SK-N-SH (cell line): ENCODE measurements around the gene OR2A14. TPM values are rescaled to one million over a fixed set of nuclear protein-coding genes. Genes with fewer than 3 reads are reported as not detected.

Experiments
- CTCF ChIA-PET: fragments of 300-600, 350-600 bp; formaldehyde crosslinking; extraction: SDS; loops from one replicate; lab custom pipeline; 2021; lab: Yijun Ruan, JAX
- POLR2A ChIA-PET: fragments of 350-600 bp; sonication (Branson Sonifier 250); formaldehyde crosslinking; extraction: SDS; loops from one replicate; lab custom pipeline; 2020; ENCODE audit warnings: antibody characterized with exemption, inconsistent platforms; lab: Yijun Ruan, JAX
- DNase-seq: peaks from one replicate; pipeline ENCODE4 v3.0.0; 2012
- H2AFZ ChIP-seq: fragments of 200-600 bp; sonication (generic); 2 replicates; pipeline ENCODE4 v1.8.1; 2016; ENCODE audit warnings: antibody characterized with exemption, mild to moderate bottlenecking, low read depth
- H3F3A ChIP-seq: fragments of 200-600 bp; sonication (generic); replicated peaks from 2 replicates; pipeline ENCODE3; 2016; ENCODE audit warnings: antibody characterized with exemption, mild to moderate bottlenecking; ENCODE audit not compliant: insufficient read depth
- H3K27ac ChIP-seq, 2 experiments: fragments of 200-500 bp in 1 of 2; fragments of 200-600 bp in 1 of 2; sonication (Bioruptor generic) in 1 of 2; sonication (generic), shearing (Covaris generic) in 1 of 2; 2 replicates each; pipeline versions ENCODE4 v1.5.1 to v1.6.1; 2014 to 2016; ENCODE audit warnings: low read depth in 2 of 2, inconsistent platforms in 1 of 2, low read length in 1 of 2, mild to moderate bottlenecking in 1 of 2, mixed read lengths in 1 of 2
- H3K27me3 ChIP-seq: fragments of 200-600 bp; sonication (generic), shearing (Covaris generic); 2 replicates; pipeline ENCODE4 v1.6.1; 2016; ENCODE audit warnings: mixed run types; ENCODE audit not compliant: insufficient read depth
- H3K36me3 ChIP-seq, 2 experiments: fragments of 200-500 bp in 1 of 2; fragments of 200-600 bp in 1 of 2; sonication (Bioruptor generic) in 1 of 2; sonication (generic) in 1 of 2; replicated peaks in 1 of 2; 2 replicates each; pipeline versions ENCODE3 to v1.5.1; 2014 to 2016; ENCODE audit warnings: low read length in 1 of 2, mild to moderate bottlenecking in 1 of 2; ENCODE audit not compliant: insufficient read depth in 2 of 2, control insufficient read depth in 1 of 2
- H3K4me1 ChIP-seq, 2 experiments: fragments of 200-500 bp in 1 of 2; fragments of 200-600 bp in 1 of 2; sonication (Bioruptor generic) in 1 of 2; sonication (generic), shearing (Covaris generic) in 1 of 2; 2 replicates each; pipeline versions ENCODE4 v1.5.1 to v1.6.1; 2014 to 2016; ENCODE audit warnings: low read depth in 1 of 2, low read length in 1 of 2, mixed run types in 1 of 2; ENCODE audit not compliant: insufficient read depth in 2 of 2, control insufficient read depth in 1 of 2
- H3K4me2 ChIP-seq: fragments of 200-600 bp; sonication (generic), shearing (Covaris generic); 2 replicates; pipeline ENCODE4 v1.6.1; 2017; ENCODE audit warnings: mixed run types
- H3K4me3 ChIP-seq, 2 experiments: fragments of 200-500 bp in 1 of 2; fragments of 200-600 bp in 1 of 2; sonication (Bioruptor generic) in 1 of 2; sonication (generic), shearing (Covaris generic) in 1 of 2; 2 replicates each; pipeline versions ENCODE4 v1.5.1 to v1.8.1; 2014 to 2016; ENCODE audit warnings: low read depth in 2 of 2, inconsistent platforms in 1 of 2, low read length in 1 of 2, mild to moderate bottlenecking in 1 of 2, mixed read lengths in 1 of 2, moderate library complexity in 1 of 2
- H3K79me2 ChIP-seq: fragments of 200-600 bp; sonication (generic); 2 replicates; pipeline ENCODE4 v1.8.1; 2017; ENCODE audit warnings: mild to moderate bottlenecking; ENCODE audit not compliant: insufficient read depth
- H3K9ac ChIP-seq: fragments of 200-600 bp; sonication (generic); 2 replicates; pipeline ENCODE4 v1.6.1; 2017; ENCODE audit warnings: mixed run types
- H3K9me2 ChIP-seq: fragments of 200-600 bp; sonication (generic); 2 replicates; pipeline ENCODE4 v1.6.1; 2017; ENCODE audit warnings: mixed run types
- H3K9me3 ChIP-seq: fragments of 200-600 bp; sonication (generic); 2 replicates; pipeline ENCODE4 v1.6.1; 2017; ENCODE audit warnings: mixed run types, mild to moderate bottlenecking, moderate library complexity
- H4K20me1 ChIP-seq: fragments of 200-600 bp; sonication (generic); 2 replicates; pipeline ENCODE4 v1.6.1; 2017; ENCODE audit warnings: mild to moderate bottlenecking, mixed run types; ENCODE audit not compliant: insufficient read depth
- CHD2 ChIP-seq: fragments of 150-350 bp; IDR thresholded peaks from 2 replicates; pipeline ENCODE4 v1.6.1; 2018; ENCODE audit warnings: low read length; ENCODE audit not compliant: partially characterized antibody
- EP300 ChIP-seq, 2 experiments: IDR thresholded peaks; 2 replicates each; pipeline versions ENCODE4 v1.4.0 to v1.6.1; 2012; ENCODE audit warnings: borderline replicate concordance in 1 of 2, low read depth in 1 of 2, low read length in 1 of 2
- GATA2 ChIP-seq: sonication (generic); formaldehyde crosslinking; IDR thresholded peaks from 2 replicates; pipeline ENCODE4 v1.5.0; 2020; ENCODE audit warnings: mild to moderate bottlenecking, missing genetic modification reagents
- MEF2A ChIP-seq: IDR thresholded peaks from 2 replicates; pipeline ENCODE4 v1.4.0; 2012; ENCODE audit warnings: low read depth, borderline replicate concordance
- MXI1 ChIP-seq: IDR thresholded peaks from 2 replicates; pipeline ENCODE4 v1.6.1; 2012; ENCODE audit warnings: mild to moderate bottlenecking, low read depth, low read length, improper control_type of control experiment
- NFIC ChIP-seq: IDR thresholded peaks from 2 replicates; pipeline ENCODE4 v1.4.0; 2012; ENCODE audit warnings: borderline replicate concordance
- NRF1 ChIP-seq: IDR thresholded peaks from 2 replicates; pipeline ENCODE4 v1.6.1; 2012; ENCODE audit warnings: low read depth, mild to moderate bottlenecking, low read length
- RAD21 ChIP-seq: IDR thresholded peaks from 2 replicates; pipeline ENCODE4 v1.6.1; 2012; ENCODE audit warnings: mild to moderate bottlenecking, low read length
- RFX5 ChIP-seq: IDR thresholded peaks from 2 replicates; pipeline ENCODE4 v1.6.1; 2012; ENCODE audit warnings: mild to moderate bottlenecking, improper control_type of control experiment, low read length
- SIN3A ChIP-seq: IDR thresholded peaks from 2 replicates; pipeline ENCODE4 v1.6.1; 2012; ENCODE audit warnings: low read depth, mild to moderate bottlenecking, low read length, moderate library complexity, borderline replicate concordance
- SMC3 ChIP-seq: IDR thresholded peaks from 2 replicates; pipeline ENCODE4 v1.6.1; 2012; ENCODE audit warnings: low read depth, low read length, improper control_type of control experiment
- TAF1 ChIP-seq: IDR thresholded peaks from 2 replicates; pipeline ENCODE4 v1.6.1; 2012; ENCODE audit warnings: low read depth, mild to moderate bottlenecking, low read length, moderate library complexity, borderline replicate concordance
- WGBS: methylation state at CpG from one replicate; pipeline ENCODE4 v1.1.6; 2017; ENCODE audit warnings: low lambda C conversion rate; 5-methylcytosine and 5-hydroxymethylcytosine counted together
- polyA plus RNA-seq, 3 experiments: library from polyadenylated mRNA; depleted of rRNA; stranded (reverse); fragments of >200 nt; gene quantifications; 2 replicates each; pipeline ENCODE4 v1.2.3, GENCODE V29; 2012
- TF ChIP-seq, protein P1 (sequence below): fragments of 150-350 bp; IDR thresholded peaks from 2 replicates; pipeline ENCODE4 v1.6.1; 2017; ENCODE audit warnings: antibody characterized with exemption, low read length, low read depth, borderline replicate concordance
- TF ChIP-seq, protein P2 (sequence below): fragments of 200-600 bp; sonication (generic); IDR thresholded peaks from 2 replicates; pipeline ENCODE4 v1.6.1; 2017; ENCODE audit warnings: antibody characterized with exemption, mild to moderate bottlenecking, moderate library complexity
- TF ChIP-seq, protein P3 (sequence below): IDR thresholded peaks from 2 replicates; pipeline ENCODE4 v1.4.0; 2012; ENCODE audit warnings: low read depth
- TF ChIP-seq, protein P4 (sequence below): IDR thresholded peaks from 2 replicates; pipeline ENCODE4 v1.4.0; 2012; ENCODE audit warnings: low read depth, borderline replicate concordance

The OR2A14 gene
- polyA plus RNA-seq, 1 of the 3 experiments (the other 2 are of a cell fraction): not detected

DNA sequence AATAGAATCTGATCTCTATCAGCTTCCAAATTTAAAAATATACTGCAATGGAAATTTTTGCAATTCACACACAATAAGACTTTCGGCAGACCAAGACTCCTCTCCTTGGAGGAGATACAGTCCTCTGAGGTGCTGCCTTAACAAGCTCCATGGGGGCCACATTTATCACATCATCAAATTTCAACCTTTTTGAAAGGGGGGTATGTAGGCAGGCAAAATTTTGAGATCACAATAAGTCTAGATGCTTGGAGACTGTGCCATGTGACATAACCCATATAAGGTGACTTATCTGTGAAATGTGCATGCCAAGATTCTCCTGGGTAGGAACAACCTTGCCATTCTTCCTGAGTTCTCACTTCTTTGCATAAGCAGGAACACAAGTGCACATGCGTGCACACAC is 37.0 kb upstream of the OR2A14 start, which contains the start of gene OR2A12:
OR2A12 (plus strand) TSS at position 301 of the 400 bp plus-strand sequence. CDS start 8,830 bp downstream, outside the sequence.
- WGBS: 8% methylated on average over 2 of the region's 2 CpGs
- no peak for DNase-seq
- ChIA-PET CTCF (interaction anchor here (1.4 kb wide), 1 partner anchor 23 kb away, joined by 3 read pairs; no protein-coding TSS in a partner anchor), POLR2A (no interaction called here)
- Histone ChIP-seq H3K27ac (no peak within 1 kb of the TSS), H3K4me3 (no peak within 1 kb of the TSS), H2AFZ (peak within 1 kb of the TSS; percentile 57; the same call in 1 of the 2 replicates), H3K9ac (no peak within 1 kb of the TSS), H3K4me2 (no peak within 1 kb of the TSS), H3F3A (no peaks in the 10 kb centered on the region), H3K27me3 (peaks cover 4% of the 10 kb centered on the region; the same call in 1 of the 2 replicates), H3K79me2 (no peaks in the 10 kb centered on the region), H3K9me2 (no peaks in the 10 kb centered on the region), H3K36me3 (no peaks in the 10 kb centered on the region), H3K9me3 (no peaks in the 10 kb centered on the region), H4K20me1 (no peaks in the 10 kb centered on the region), H3K4me1 (no peaks in the 10 kb centered on the region)
- no peak for TF ChIP-seq SMC3
- TF ChIP-seq TAF1: no peak
- TF ChIP-seq, protein P1, sequence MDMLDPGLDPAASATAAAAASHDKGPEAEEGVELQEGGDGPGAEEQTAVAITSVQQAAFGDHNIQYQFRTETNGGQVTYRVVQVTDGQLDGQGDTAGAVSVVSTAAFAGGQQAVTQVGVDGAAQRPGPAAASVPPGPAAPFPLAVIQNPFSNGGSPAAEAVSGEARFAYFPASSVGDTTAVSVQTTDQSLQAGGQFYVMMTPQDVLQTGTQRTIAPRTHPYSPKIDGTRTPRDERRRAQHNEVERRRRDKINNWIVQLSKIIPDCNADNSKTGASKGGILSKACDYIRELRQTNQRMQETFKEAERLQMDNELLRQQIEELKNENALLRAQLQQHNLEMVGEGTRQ: no peak
- TF ChIP-seq MEF2A: no peak
- TF ChIP-seq, protein P2, sequence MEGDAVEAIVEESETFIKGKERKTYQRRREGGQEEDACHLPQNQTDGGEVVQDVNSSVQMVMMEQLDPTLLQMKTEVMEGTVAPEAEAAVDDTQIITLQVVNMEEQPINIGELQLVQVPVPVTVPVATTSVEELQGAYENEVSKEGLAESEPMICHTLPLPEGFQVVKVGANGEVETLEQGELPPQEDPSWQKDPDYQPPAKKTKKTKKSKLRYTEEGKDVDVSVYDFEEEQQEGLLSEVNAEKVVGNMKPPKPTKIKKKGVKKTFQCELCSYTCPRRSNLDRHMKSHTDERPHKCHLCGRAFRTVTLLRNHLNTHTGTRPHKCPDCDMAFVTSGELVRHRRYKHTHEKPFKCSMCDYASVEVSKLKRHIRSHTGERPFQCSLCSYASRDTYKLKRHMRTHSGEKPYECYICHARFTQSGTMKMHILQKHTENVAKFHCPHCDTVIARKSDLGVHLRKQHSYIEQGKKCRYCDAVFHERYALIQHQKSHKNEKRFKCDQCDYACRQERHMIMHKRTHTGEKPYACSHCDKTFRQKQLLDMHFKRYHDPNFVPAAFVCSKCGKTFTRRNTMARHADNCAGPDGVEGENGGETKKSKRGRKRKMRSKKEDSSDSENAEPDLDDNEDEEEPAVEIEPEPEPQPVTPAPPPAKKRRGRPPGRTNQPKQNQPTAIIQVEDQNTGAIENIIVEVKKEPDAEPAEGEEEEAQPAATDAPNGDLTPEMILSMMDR: no peak
- TF ChIP-seq EP300 (IDR thresholded peaks at IDR 0.05; ENCODE audit: borderline replicate concordance in 1 of 2, low read depth in 1 of 2, low read length in 1 of 2): no peak
- TF ChIP-seq CHD2: no peak
- no peak for TF ChIP-seq NRF1
- no peak for TF ChIP-seq RAD21
- no peak for TF ChIP-seq SIN3A
- no peak for TF ChIP-seq MXI1
- no peak for TF ChIP-seq NFIC
- TF ChIP-seq, protein P3, sequence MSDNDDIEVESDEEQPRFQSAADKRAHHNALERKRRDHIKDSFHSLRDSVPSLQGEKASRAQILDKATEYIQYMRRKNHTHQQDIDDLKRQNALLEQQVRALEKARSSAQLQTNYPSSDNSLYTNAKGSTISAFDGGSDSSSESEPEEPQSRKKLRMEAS: no peak
- TF ChIP-seq RFX5: no peak
- TF ChIP-seq, protein P4, sequence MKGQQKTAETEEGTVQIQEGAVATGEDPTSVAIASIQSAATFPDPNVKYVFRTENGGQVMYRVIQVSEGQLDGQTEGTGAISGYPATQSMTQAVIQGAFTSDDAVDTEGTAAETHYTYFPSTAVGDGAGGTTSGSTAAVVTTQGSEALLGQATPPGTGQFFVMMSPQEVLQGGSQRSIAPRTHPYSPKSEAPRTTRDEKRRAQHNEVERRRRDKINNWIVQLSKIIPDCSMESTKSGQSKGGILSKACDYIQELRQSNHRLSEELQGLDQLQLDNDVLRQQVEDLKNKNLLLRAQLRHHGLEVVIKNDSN: no peak
- TF ChIP-seq GATA2: no peak
